Memory B cell (primary cell): ENCODE data around the gene PQBP1.

Experiments
- ATAC-seq: fragments of 150-1000 bp; cut with Tn5 transposase; 2 replicates; pipeline ENCODE4 v1.10.0; 2021; ENCODE audit warnings: low read depth, mild to moderate bottlenecking, moderate library complexity
- DNase-seq, 2 donors: peaks; one replicate each; pipeline ENCODE4 v3.0.0; 2022; ENCODE audit warnings: low spot score in 2 of 2
- H3K27ac Mint-ChIP-seq: one replicate; pipeline ENCODE4 v1.8.0; 2022; ENCODE audit warnings: mild to moderate bottlenecking, moderate library complexity, mixed read lengths
- H3K27me3 Mint-ChIP-seq: one replicate; pipeline ENCODE4 v1.8.0; 2022; ENCODE audit warnings: mixed read lengths
- H3K36me3 Mint-ChIP-seq: one replicate; pipeline ENCODE4 v1.8.0; 2022; ENCODE audit warnings: mild to moderate bottlenecking, mixed read lengths
- H3K4me1 Mint-ChIP-seq: one replicate; pipeline ENCODE4 v1.8.0; 2022; ENCODE audit warnings: mixed read lengths
- H3K4me3 Mint-ChIP-seq: one replicate; pipeline ENCODE4 v1.8.0; 2022; ENCODE audit warnings: mild to moderate bottlenecking, moderate library complexity, mixed read lengths
- H3K9me3 Mint-ChIP-seq: one replicate; pipeline ENCODE4 v1.8.0; 2022; ENCODE audit warnings: mixed read lengths

The PQBP1 gene

GRCh38 chrX:48940404-48940955 is 42.8 kb downstream of the PQBP1 start:
- DNase-seq (no peak), ATAC-seq (no peak)
- H3K4me3 Mint-ChIP-seq: peak overlapping the region; percentile 21
- H3K27me3 Mint-ChIP-seq: no peaks in the 10 kb centered on the region
- H3K9me3 Mint-ChIP-seq: no peaks in the 10 kb centered on the region
- H3K4me1 Mint-ChIP-seq: peaks cover 49% of the 10 kb centered on the region
- H3K27ac Mint-ChIP-seq: peak overlapping the region; percentile 99
- peaks cover 7% of the 10 kb centered on the region for H3K36me3 Mint-ChIP-seq

- Mint-ChIP-seq H3K4me1 (peaks cover 43% of the 10 kb centered on the region), H3K36me3 (peaks cover 7% of the 10 kb centered on the region), H3K27me3 (no peaks in the 10 kb centered on the region), H3K9me3 (no peaks in the 10 kb centered on the region), H3K4me3 (no peak overlapping the region), H3K27ac (peak overlapping the region; percentile 88)
- no peak for DNase-seq
- no peak for ATAC-seq
Observed at GRCh38 chrX:48942895-48943294, 45.2 kb downstream of the PQBP1 start.

- Mint-ChIP-seq H3K4me3 (no peak overlapping the region), H3K4me1 (peaks cover 29% of the 10 kb centered on the region), H3K36me3 (peaks cover 9% of the 10 kb centered on the region), H3K27me3 (no peaks in the 10 kb centered on the region), H3K9me3 (no peaks in the 10 kb centered on the region), H3K27ac (peak overlapping the region; percentile 75)
- DNase-seq (peak; percentile 28 to 60), ATAC-seq (peak; percentile 81)
Observed at GRCh38 chrX:48945517-48946348, 48.0 kb downstream of the PQBP1 start.

GRCh38 chrX:48948589-48948988 is 50.9 kb downstream of the PQBP1 start:
- H3K27me3 Mint-ChIP-seq: no peaks in the 10 kb centered on the region
- ATAC-seq: no peak

More at GRCh38 chrX:48948589-48948988, 50.9 kb downstream of the PQBP1 start:
- H3K27ac Mint-ChIP-seq: no peak overlapping the region
- H3K4me3 Mint-ChIP-seq: no peak overlapping the region
- peaks cover 21% of the 10 kb centered on the region for H3K4me1 Mint-ChIP-seq
- no peak for DNase-seq
- peaks cover 2% of the 10 kb centered on the region for H3K36me3 Mint-ChIP-seq
- no peaks in the 10 kb centered on the region for H3K9me3 Mint-ChIP-seq
